ENCODE data around the gene PTH2R. TPM values are rescaled to one million over a fixed set of nuclear protein-coding genes. Genes with fewer than 3 reads are reported as not detected.
"Not testable (repeated sequence)": the region's sequence is repeated elsewhere in the genome, so short reads cannot be mapped to it uniquely, and the experiment has no call there.

Gene PTH2R
- total and polyA plus RNA-seq, 10 donors, result 0.10 to 0.92 (median 0.43) TPM; not detected in 1

DNA sequence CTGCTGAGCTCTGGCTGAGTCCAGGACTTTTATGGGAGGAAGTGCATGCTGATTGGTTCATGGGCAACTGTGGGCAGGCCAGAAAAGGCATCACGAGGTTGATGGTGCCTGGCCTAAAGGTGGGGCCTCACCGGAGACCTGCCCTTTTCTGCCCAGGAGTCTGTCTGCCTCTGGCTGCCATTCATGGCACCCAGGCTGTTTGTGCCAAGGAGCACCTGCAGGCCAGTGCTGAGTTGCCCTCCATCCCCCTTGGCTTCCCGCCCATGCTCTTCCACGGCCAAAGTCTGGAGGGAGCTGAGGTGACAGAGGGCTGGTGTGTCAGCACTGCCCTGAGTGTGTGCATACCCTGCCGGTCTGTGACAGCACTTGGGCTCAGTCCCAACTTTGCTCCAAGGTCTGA is 123.2 kb downstream of the PTH2R start:
- 74 to 95% (median 82%) methylated on average over 2 to 5 of the region's 5 CpGs for WGBS, 5 donors

GRCh38 chr2:208531361-208531760 is 124.8 kb downstream of the PTH2R start:
- H3K27ac ChIP-seq, result no peak overlapping the region
- no peak for DNase-seq
- H3K9me3 ChIP-seq, result peaks cover 0 to 9% (median 0%) of the 10 kb centered on the region in 8 donors
- intact Hi-C loops (cut with DNase I; ENCODE audit: low total_unique reads), result no loop called here
- TF ChIP-seq POLR2AphosphoS5 (IDR thresholded peaks at IDR 0.05) (no peak), CTCF (IDR thresholded peaks at IDR 0.05 in 8 of 11, conservative IDR thresholded peaks at IDR 0.05 in 3 of 11) (no peak), POLR2A (IDR thresholded peaks at IDR 0.05) (no peak)
- H3K36me3 ChIP-seq, result no peaks in the 10 kb centered on the region
- WGBS, 5 donors, result 85 to 92% (median 90%) methylated on average over 3 of the region's 3 CpGs
- no peaks in the 10 kb centered on the region for H3K27me3 ChIP-seq (replicated peaks in 1 of 7)
- H3K4me3 ChIP-seq, result no peak overlapping the region
- H3K4me1 ChIP-seq, result no peaks in the 10 kb centered on the region

More for the DNA sequence above, 123.2 kb downstream of the PTH2R start:
- no peaks in the 10 kb centered on the region for H3K27me3 ChIP-seq (replicated peaks in 1 of 7)
- no peak for TF ChIP-seq CTCF (IDR thresholded peaks at IDR 0.05 in 8 of 11, conservative IDR thresholded peaks at IDR 0.05 in 3 of 11)
- no peak for TF ChIP-seq POLR2AphosphoS5 (IDR thresholded peaks at IDR 0.05)
- no peak for TF ChIP-seq POLR2A (IDR thresholded peaks at IDR 0.05)
- H3K4me1 ChIP-seq, result no peaks in the 10 kb centered on the region
- H3K36me3 ChIP-seq, result no peaks in the 10 kb centered on the region
- no peak overlapping the region for H3K4me3 ChIP-seq
- intact Hi-C loops (cut with DNase I; ENCODE audit: low total_unique reads), result no loop called here
- DNase-seq, result no peak
- peaks cover 0 to 6% (median 0%) of the 10 kb centered on the region in 8 donors for H3K9me3 ChIP-seq
- H3K27ac ChIP-seq, result no peak overlapping the region

DNA sequence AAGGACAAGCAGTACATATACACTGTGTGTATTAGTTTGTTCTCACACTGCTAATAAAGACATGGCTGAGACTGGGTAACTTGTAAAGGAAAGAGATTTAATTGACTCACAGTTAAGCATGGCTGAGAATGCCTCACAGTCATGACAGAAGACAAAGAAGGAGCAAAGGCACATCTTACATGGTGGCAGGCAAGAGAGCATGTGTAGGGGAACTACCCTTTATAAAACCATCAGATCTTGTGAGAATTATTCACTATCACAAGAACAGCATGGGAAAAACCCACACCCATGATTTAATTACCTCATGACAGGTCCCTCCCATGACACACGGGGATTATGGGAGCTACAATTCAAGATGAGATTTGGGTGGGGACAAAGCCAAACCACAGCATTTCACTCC is 129.0 kb downstream of the PTH2R start:
- H3K4me3 ChIP-seq; H3K27me3 ChIP-seq (replicated peaks in 1 of 7); DNase-seq; H3K36me3 ChIP-seq; H3K27ac ChIP-seq; intact Hi-C loops (cut with DNase I; ENCODE audit: low total_unique reads); H3K4me1 ChIP-seq: not testable (repeated sequence)
- H3K9me3 ChIP-seq, result peaks cover 0 to 14% (median 2%) of the 10 kb centered on the region in 8 donors
- WGBS, 5 donors, result 67 to 95% (median 94%) methylated on average over 1 of the region's 1 CpG

DNA sequence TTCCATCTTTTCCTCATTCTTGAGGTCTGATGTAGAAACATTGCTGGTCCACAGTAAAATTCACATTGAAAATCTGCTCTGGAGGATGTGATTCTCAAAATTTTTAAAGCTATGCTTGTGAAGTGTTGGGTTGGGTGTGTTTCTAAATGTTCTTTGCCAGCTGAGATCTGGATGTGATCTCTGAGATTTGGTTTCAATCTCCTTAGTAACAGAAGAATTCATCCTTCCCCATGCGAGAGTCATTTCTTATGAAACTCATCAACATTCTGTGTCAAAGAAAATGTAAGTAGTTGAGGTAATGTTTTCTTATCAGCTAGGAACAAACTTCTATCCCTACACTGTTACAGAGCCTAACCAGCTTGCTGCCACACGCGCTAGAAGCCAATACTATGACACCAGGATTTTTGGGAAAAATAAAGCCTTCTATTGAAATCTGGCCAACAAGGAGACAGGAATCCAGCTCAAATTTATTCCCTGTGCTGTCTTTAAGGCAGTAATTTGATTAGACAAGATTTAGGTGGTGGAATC is 134.9 kb downstream of the PTH2R start:
- DNase-seq, result no peak
- H3K4me1 ChIP-seq, result no peaks in the 10 kb centered on the region
- intact Hi-C loops (cut with DNase I; ENCODE audit: low total_unique reads), result no loop called here
- peaks cover 0 to 5% (median 2%) of the 10 kb centered on the region in 8 donors for H3K9me3 ChIP-seq
- no peaks in the 10 kb centered on the region for H3K36me3 ChIP-seq
- H3K27ac ChIP-seq, result no peak overlapping the region
- H3K4me3 ChIP-seq, result no peak overlapping the region
- no peak for TF ChIP-seq CTCF (IDR thresholded peaks at IDR 0.05 in 8 of 11, conservative IDR thresholded peaks at IDR 0.05 in 3 of 11)
- no peak for TF ChIP-seq POLR2A (IDR thresholded peaks at IDR 0.05)
- no peak for TF ChIP-seq POLR2AphosphoS5 (IDR thresholded peaks at IDR 0.05)
- WGBS, 5 donors, result 74 to 94% (median 77%) methylated on average over 3 of the region's 3 CpGs
- H3K27me3 ChIP-seq (replicated peaks in 1 of 7), result no peaks in the 10 kb centered on the region
